SK-N-SH (cell line): ENCODE measurements around the gene MRPL49. TPM values are rescaled to one million over a fixed set of nuclear protein-coding genes. Genes with fewer than 3 reads are reported as not detected.

Experiments used
- CTCF ChIA-PET: fragments of 300-600, 350-600 bp; formaldehyde crosslinking; extraction: SDS; loops from one replicate; lab custom pipeline; 2021; lab: Yijun Ruan, JAX
- POLR2A ChIA-PET: fragments of 350-600 bp; sonication (Branson Sonifier 250); formaldehyde crosslinking; extraction: SDS; loops from one replicate; lab custom pipeline; 2020; ENCODE audit warnings: antibody characterized with exemption, inconsistent platforms; lab: Yijun Ruan, JAX
- DNase-seq: peaks from one replicate; pipeline ENCODE4 v3.0.0; 2012
- H2AFZ ChIP-seq: fragments of 200-600 bp; sonication (generic); 2 replicates; pipeline ENCODE4 v1.8.1; 2016; ENCODE audit warnings: antibody characterized with exemption, mild to moderate bottlenecking, low read depth
- H3F3A ChIP-seq: fragments of 200-600 bp; sonication (generic); replicated peaks from 2 replicates; pipeline ENCODE3; 2016; ENCODE audit warnings: antibody characterized with exemption, mild to moderate bottlenecking; ENCODE audit not compliant: insufficient read depth
- H3K27ac ChIP-seq, 2 experiments: fragments of 200-500 bp in 1 of 2; fragments of 200-600 bp in 1 of 2; sonication (Bioruptor generic) in 1 of 2; sonication (generic), shearing (Covaris generic) in 1 of 2; 2 replicates each; pipeline versions ENCODE4 v1.5.1 to v1.6.1; 2014 to 2016; ENCODE audit warnings: low read depth in 2 of 2, inconsistent platforms in 1 of 2, low read length in 1 of 2, mild to moderate bottlenecking in 1 of 2, mixed read lengths in 1 of 2
- H3K27me3 ChIP-seq: fragments of 200-600 bp; sonication (generic), shearing (Covaris generic); 2 replicates; pipeline ENCODE4 v1.6.1; 2016; ENCODE audit warnings: mixed run types; ENCODE audit not compliant: insufficient read depth
- H3K36me3 ChIP-seq, 2 experiments: fragments of 200-500 bp in 1 of 2; fragments of 200-600 bp in 1 of 2; sonication (Bioruptor generic) in 1 of 2; sonication (generic) in 1 of 2; replicated peaks in 1 of 2; 2 replicates each; pipeline versions ENCODE3 to v1.5.1; 2014 to 2016; ENCODE audit warnings: low read length in 1 of 2, mild to moderate bottlenecking in 1 of 2; ENCODE audit not compliant: insufficient read depth in 2 of 2, control insufficient read depth in 1 of 2
- H3K4me1 ChIP-seq, 2 experiments: fragments of 200-500 bp in 1 of 2; fragments of 200-600 bp in 1 of 2; sonication (Bioruptor generic) in 1 of 2; sonication (generic), shearing (Covaris generic) in 1 of 2; 2 replicates each; pipeline versions ENCODE4 v1.5.1 to v1.6.1; 2014 to 2016; ENCODE audit warnings: low read depth in 1 of 2, low read length in 1 of 2, mixed run types in 1 of 2; ENCODE audit not compliant: insufficient read depth in 2 of 2, control insufficient read depth in 1 of 2
- H3K4me2 ChIP-seq: fragments of 200-600 bp; sonication (generic), shearing (Covaris generic); 2 replicates; pipeline ENCODE4 v1.6.1; 2017; ENCODE audit warnings: mixed run types
- H3K4me3 ChIP-seq, 2 experiments: fragments of 200-500 bp in 1 of 2; fragments of 200-600 bp in 1 of 2; sonication (Bioruptor generic) in 1 of 2; sonication (generic), shearing (Covaris generic) in 1 of 2; 2 replicates each; pipeline versions ENCODE4 v1.5.1 to v1.8.1; 2014 to 2016; ENCODE audit warnings: low read depth in 2 of 2, inconsistent platforms in 1 of 2, low read length in 1 of 2, mild to moderate bottlenecking in 1 of 2, mixed read lengths in 1 of 2, moderate library complexity in 1 of 2
- H3K79me2 ChIP-seq: fragments of 200-600 bp; sonication (generic); 2 replicates; pipeline ENCODE4 v1.8.1; 2017; ENCODE audit warnings: mild to moderate bottlenecking; ENCODE audit not compliant: insufficient read depth
- H3K9ac ChIP-seq: fragments of 200-600 bp; sonication (generic); 2 replicates; pipeline ENCODE4 v1.6.1; 2017; ENCODE audit warnings: mixed run types
- H3K9me2 ChIP-seq: fragments of 200-600 bp; sonication (generic); 2 replicates; pipeline ENCODE4 v1.6.1; 2017; ENCODE audit warnings: mixed run types
- H3K9me3 ChIP-seq: fragments of 200-600 bp; sonication (generic); 2 replicates; pipeline ENCODE4 v1.6.1; 2017; ENCODE audit warnings: mixed run types, mild to moderate bottlenecking, moderate library complexity
- H4K20me1 ChIP-seq: fragments of 200-600 bp; sonication (generic); 2 replicates; pipeline ENCODE4 v1.6.1; 2017; ENCODE audit warnings: mild to moderate bottlenecking, mixed run types; ENCODE audit not compliant: insufficient read depth
- EZH2phosphoT487 ChIP-seq: fragments of 200-600 bp; sonication (generic); IDR thresholded peaks from 2 replicates; pipeline ENCODE4 v1.6.1; 2017; ENCODE audit warnings: low read depth, mixed run types, mild to moderate bottlenecking, antibody characterized with exemption, moderate library complexity, borderline replicate concordance
- FOXJ3 ChIP-seq: sonication (generic); formaldehyde crosslinking; IDR thresholded peaks from 2 replicates; pipeline ENCODE4 v1.5.1; 2020; ENCODE audit warnings: mild to moderate bottlenecking, missing genetic modification reagents
- FOXM1 ChIP-seq: IDR thresholded peaks from 2 replicates; pipeline ENCODE4 v1.4.0; 2012; ENCODE audit warnings: low read depth, mild to moderate bottlenecking
- GATA2 ChIP-seq: sonication (generic); formaldehyde crosslinking; IDR thresholded peaks from 2 replicates; pipeline ENCODE4 v1.5.0; 2020; ENCODE audit warnings: mild to moderate bottlenecking, missing genetic modification reagents
- JUND ChIP-seq: IDR thresholded peaks from 2 replicates; pipeline ENCODE4 v1.4.0; 2012
- MEF2A ChIP-seq: IDR thresholded peaks from 2 replicates; pipeline ENCODE4 v1.4.0; 2012; ENCODE audit warnings: low read depth, borderline replicate concordance
- MXI1 ChIP-seq: IDR thresholded peaks from 2 replicates; pipeline ENCODE4 v1.6.1; 2012; ENCODE audit warnings: mild to moderate bottlenecking, low read depth, low read length, improper control_type of control experiment
- NFIC ChIP-seq: IDR thresholded peaks from 2 replicates; pipeline ENCODE4 v1.4.0; 2012; ENCODE audit warnings: borderline replicate concordance
- POLR2AphosphoS5 ChIP-seq: IDR thresholded peaks from 2 replicates; pipeline ENCODE4 v1.6.1; 2012; ENCODE audit warnings: low read depth, low read length
- SIN3A ChIP-seq: IDR thresholded peaks from 2 replicates; pipeline ENCODE4 v1.6.1; 2012; ENCODE audit warnings: low read depth, mild to moderate bottlenecking, low read length, moderate library complexity, borderline replicate concordance
- TAF1 ChIP-seq: IDR thresholded peaks from 2 replicates; pipeline ENCODE4 v1.6.1; 2012; ENCODE audit warnings: low read depth, mild to moderate bottlenecking, low read length, moderate library complexity, borderline replicate concordance
- TEAD4 ChIP-seq: IDR thresholded peaks from 2 replicates; pipeline ENCODE4 v1.4.0; 2012; ENCODE audit warnings: mild to moderate bottlenecking, borderline replicate concordance; ENCODE audit not compliant: insufficient read depth
- WGBS: methylation state at CpG from one replicate; pipeline ENCODE4 v1.1.6; 2017; ENCODE audit warnings: low lambda C conversion rate; 5-methylcytosine and 5-hydroxymethylcytosine counted together
- polyA plus RNA-seq, 3 experiments: library from polyadenylated mRNA; depleted of rRNA; stranded (reverse); fragments of >200 nt; gene quantifications; 2 replicates each; pipeline ENCODE4 v1.2.3, GENCODE V29; 2012
- TF ChIP-seq, protein P1 (sequence below): IDR thresholded peaks from 2 replicates; pipeline ENCODE4 v1.4.0; 2012; ENCODE audit warnings: low read depth, borderline replicate concordance
- TF ChIP-seq, protein P2 (sequence below): fragments of 200-600 bp; sonication (generic); IDR thresholded peaks from 2 replicates; pipeline ENCODE4 v1.6.1; 2017; ENCODE audit warnings: antibody characterized with exemption, mild to moderate bottlenecking, moderate library complexity
- TF ChIP-seq, protein P3 (sequence below): IDR thresholded peaks from 2 replicates; pipeline ENCODE4 v1.6.1; 2012; ENCODE audit warnings: mild to moderate bottlenecking, low read depth, low read length, moderate library complexity
- TF ChIP-seq, protein P4 (sequence below): IDR thresholded peaks from 2 replicates; pipeline ENCODE4 v1.4.0; 2012; ENCODE audit warnings: low read depth
- TF ChIP-seq, protein P5 (sequence below): IDR thresholded peaks from 2 replicates; pipeline ENCODE4 v1.4.0; 2012; ENCODE audit warnings: low read depth, borderline replicate concordance
- TF ChIP-seq, protein P6 (sequence below): fragments of 150-350 bp; IDR thresholded peaks from 2 replicates; pipeline ENCODE4 v1.6.1; 2016; ENCODE audit warnings: mild to moderate bottlenecking, low read depth, low read length

MRPL49 gene
- polyA plus RNA-seq, 1 of the 3 experiments (the other 2 are of a cell fraction), result 56.7 TPM

DNA sequence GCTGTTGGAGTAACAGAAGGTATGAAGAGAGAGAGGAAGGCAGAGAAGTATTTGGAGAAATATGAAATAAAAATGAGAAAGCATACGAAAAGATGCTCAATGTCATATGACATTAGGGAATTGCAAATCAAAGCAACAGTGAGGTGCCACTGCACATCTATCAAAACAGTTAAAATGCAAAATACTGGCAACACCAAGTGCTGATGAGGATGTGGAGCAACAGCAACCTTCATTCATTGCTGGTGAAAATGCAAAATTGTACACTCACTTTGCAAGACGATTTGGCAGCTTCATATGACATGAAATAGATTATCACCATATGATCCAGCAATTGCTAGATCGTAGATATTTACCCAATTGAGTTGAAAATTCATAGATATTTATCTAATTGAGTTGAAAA is 38.5 kb downstream of the MRPL49 start:
- DNase-seq, result no peak
- no peak overlapping the region for H3K27ac ChIP-seq
- H3K36me3 ChIP-seq, result no peaks in the 10 kb centered on the region
- H2AFZ ChIP-seq, result no peak overlapping the region
- ChIA-PET CTCF (no interaction called here), POLR2A (no interaction called here)
- H4K20me1 ChIP-seq, result no peaks in the 10 kb centered on the region
- no peak for TF ChIP-seq TEAD4
- TF ChIP-seq SIN3A, result no peak
- no peak for TF ChIP-seq MEF2A
- no peak overlapping the region for H3K4me2 ChIP-seq
- no peaks in the 10 kb centered on the region for H3K9me2 ChIP-seq
- no peaks in the 10 kb centered on the region for H3K9me3 ChIP-seq
- WGBS, result 52% methylated on average over 3 of the region's 3 CpGs
- no peak overlapping the region for H3K9ac ChIP-seq
- H3K4me3 ChIP-seq, result no peak overlapping the region
- H3K4me1 ChIP-seq, result no peaks in the 10 kb centered on the region
- no peaks in the 10 kb centered on the region for H3K27me3 ChIP-seq
- no peaks in the 10 kb centered on the region for H3K79me2 ChIP-seq
- no peaks in the 10 kb centered on the region for H3F3A ChIP-seq

DNA sequence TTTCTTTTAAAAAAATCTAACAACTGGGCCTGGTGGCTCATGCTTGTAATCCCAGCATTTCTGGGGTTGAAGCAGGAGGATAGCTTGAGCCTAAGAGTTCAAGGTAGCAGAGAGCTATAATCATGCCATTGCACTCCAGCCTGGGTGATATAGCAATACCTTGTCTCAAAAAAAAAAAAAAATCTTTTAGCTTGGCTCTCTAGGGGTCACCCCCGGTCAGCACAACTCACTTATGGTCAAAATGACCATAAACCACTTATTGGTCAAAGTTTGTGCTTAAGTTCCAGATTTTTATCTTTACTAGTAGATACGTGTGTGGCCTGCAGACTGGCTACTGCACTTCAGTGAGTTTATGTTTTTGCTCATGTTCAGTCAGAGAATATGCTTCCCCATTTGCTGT is 41.6 kb downstream of the MRPL49 start:
- H3K27ac ChIP-seq, result no peak overlapping the region
- no peak overlapping the region for H3K4me3 ChIP-seq
- H3K36me3 ChIP-seq, result no peaks in the 10 kb centered on the region
- no peaks in the 10 kb centered on the region for H3K9me3 ChIP-seq
- no peak overlapping the region for H3K4me2 ChIP-seq
- POLR2A ChIA-PET, result no interaction called here
- DNase-seq, result no peak
- no peak overlapping the region for H2AFZ ChIP-seq
- no peaks in the 10 kb centered on the region for H3F3A ChIP-seq
- H4K20me1 ChIP-seq, result no peaks in the 10 kb centered on the region
- no peaks in the 10 kb centered on the region for H3K9me2 ChIP-seq
- no peak overlapping the region for H3K9ac ChIP-seq
- no peaks in the 10 kb centered on the region for H3K79me2 ChIP-seq
- WGBS, result 85% methylated on average over 2 of the region's 2 CpGs
- CTCF ChIA-PET, result interaction anchor here (1.0 to 1.7 kb wide), 3 partner anchors 18 to 61 kb away, joined by 3 to 6 read pairs (median 3); partner anchors contain the start of gene CAPN1
- no peaks in the 10 kb centered on the region for H3K27me3 ChIP-seq
- no peaks in the 10 kb centered on the region for H3K4me1 ChIP-seq
- TF ChIP-seq, protein P1, sequence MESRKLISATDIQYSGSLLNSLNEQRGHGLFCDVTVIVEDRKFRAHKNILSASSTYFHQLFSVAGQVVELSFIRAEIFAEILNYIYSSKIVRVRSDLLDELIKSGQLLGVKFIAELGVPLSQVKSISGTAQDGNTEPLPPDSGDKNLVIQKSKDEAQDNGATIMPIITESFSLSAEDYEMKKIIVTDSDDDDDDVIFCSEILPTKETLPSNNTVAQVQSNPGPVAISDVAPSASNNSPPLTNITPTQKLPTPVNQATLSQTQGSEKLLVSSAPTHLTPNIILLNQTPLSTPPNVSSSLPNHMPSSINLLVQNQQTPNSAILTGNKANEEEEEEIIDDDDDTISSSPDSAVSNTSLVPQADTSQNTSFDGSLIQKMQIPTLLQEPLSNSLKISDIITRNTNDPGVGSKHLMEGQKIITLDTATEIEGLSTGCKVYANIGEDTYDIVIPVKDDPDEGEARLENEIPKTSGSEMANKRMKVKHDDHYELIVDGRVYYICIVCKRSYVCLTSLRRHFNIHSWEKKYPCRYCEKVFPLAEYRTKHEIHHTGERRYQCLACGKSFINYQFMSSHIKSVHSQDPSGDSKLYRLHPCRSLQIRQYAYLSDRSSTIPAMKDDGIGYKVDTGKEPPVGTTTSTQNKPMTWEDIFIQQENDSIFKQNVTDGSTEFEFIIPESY, result no peak
- no peak for TF ChIP-seq JUND
- TF ChIP-seq EZH2phosphoT487, result no peak
- TF ChIP-seq, protein P2, sequence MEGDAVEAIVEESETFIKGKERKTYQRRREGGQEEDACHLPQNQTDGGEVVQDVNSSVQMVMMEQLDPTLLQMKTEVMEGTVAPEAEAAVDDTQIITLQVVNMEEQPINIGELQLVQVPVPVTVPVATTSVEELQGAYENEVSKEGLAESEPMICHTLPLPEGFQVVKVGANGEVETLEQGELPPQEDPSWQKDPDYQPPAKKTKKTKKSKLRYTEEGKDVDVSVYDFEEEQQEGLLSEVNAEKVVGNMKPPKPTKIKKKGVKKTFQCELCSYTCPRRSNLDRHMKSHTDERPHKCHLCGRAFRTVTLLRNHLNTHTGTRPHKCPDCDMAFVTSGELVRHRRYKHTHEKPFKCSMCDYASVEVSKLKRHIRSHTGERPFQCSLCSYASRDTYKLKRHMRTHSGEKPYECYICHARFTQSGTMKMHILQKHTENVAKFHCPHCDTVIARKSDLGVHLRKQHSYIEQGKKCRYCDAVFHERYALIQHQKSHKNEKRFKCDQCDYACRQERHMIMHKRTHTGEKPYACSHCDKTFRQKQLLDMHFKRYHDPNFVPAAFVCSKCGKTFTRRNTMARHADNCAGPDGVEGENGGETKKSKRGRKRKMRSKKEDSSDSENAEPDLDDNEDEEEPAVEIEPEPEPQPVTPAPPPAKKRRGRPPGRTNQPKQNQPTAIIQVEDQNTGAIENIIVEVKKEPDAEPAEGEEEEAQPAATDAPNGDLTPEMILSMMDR, result no peak
- TF ChIP-seq FOXM1, result no peak
- TF ChIP-seq NFIC, result no peak
- no peak for TF ChIP-seq GATA2 (CRISPR knock-in tag)
- no peak for TF ChIP-seq FOXJ3 (CRISPR knock-in tag)
- TF ChIP-seq TAF1, result no peak
- TF ChIP-seq, protein P3, sequence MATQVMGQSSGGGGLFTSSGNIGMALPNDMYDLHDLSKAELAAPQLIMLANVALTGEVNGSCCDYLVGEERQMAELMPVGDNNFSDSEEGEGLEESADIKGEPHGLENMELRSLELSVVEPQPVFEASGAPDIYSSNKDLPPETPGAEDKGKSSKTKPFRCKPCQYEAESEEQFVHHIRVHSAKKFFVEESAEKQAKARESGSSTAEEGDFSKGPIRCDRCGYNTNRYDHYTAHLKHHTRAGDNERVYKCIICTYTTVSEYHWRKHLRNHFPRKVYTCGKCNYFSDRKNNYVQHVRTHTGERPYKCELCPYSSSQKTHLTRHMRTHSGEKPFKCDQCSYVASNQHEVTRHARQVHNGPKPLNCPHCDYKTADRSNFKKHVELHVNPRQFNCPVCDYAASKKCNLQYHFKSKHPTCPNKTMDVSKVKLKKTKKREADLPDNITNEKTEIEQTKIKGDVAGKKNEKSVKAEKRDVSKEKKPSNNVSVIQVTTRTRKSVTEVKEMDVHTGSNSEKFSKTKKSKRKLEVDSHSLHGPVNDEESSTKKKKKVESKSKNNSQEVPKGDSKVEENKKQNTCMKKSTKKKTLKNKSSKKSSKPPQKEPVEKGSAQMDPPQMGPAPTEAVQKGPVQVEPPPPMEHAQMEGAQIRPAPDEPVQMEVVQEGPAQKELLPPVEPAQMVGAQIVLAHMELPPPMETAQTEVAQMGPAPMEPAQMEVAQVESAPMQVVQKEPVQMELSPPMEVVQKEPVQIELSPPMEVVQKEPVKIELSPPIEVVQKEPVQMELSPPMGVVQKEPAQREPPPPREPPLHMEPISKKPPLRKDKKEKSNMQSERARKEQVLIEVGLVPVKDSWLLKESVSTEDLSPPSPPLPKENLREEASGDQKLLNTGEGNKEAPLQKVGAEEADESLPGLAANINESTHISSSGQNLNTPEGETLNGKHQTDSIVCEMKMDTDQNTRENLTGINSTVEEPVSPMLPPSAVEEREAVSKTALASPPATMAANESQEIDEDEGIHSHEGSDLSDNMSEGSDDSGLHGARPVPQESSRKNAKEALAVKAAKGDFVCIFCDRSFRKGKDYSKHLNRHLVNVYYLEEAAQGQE, result no peak
- TF ChIP-seq, protein P4, sequence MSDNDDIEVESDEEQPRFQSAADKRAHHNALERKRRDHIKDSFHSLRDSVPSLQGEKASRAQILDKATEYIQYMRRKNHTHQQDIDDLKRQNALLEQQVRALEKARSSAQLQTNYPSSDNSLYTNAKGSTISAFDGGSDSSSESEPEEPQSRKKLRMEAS, result no peak
- no peak for TF ChIP-seq MXI1
- TF ChIP-seq POLR2AphosphoS5, result no peak
- TF ChIP-seq, protein P5, sequence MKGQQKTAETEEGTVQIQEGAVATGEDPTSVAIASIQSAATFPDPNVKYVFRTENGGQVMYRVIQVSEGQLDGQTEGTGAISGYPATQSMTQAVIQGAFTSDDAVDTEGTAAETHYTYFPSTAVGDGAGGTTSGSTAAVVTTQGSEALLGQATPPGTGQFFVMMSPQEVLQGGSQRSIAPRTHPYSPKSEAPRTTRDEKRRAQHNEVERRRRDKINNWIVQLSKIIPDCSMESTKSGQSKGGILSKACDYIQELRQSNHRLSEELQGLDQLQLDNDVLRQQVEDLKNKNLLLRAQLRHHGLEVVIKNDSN, result no peak
- TF ChIP-seq MEF2A, result no peak
- TF ChIP-seq, protein P6, sequence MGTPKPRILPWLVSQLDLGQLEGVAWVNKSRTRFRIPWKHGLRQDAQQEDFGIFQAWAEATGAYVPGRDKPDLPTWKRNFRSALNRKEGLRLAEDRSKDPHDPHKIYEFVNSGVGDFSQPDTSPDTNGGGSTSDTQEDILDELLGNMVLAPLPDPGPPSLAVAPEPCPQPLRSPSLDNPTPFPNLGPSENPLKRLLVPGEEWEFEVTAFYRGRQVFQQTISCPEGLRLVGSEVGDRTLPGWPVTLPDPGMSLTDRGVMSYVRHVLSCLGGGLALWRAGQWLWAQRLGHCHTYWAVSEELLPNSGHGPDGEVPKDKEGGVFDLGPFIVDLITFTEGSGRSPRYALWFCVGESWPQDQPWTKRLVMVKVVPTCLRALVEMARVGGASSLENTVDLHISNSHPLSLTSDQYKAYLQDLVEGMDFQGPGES, result no peak
